GM12878 (cell line): ENCODE measurements around the gene EFNA2.

Source experiments
- CTCF ChIP-seq, 3 experiments: IDR thresholded peaks in 2 of 3; conservative IDR thresholded peaks in 1 of 3; 2 replicates each; pipeline ENCODE4 v1.5.1; 2011; ENCODE audit warnings: low read depth in 3 of 3, low read length in 3 of 3, mild to moderate bottlenecking in 3 of 3, control low read depth in 2 of 3, moderate library complexity in 2 of 3, inconsistent platforms in 1 of 3, mixed read lengths in 1 of 3; ENCODE audit not compliant: control insufficient read depth in 2 of 3, insufficient read depth in 1 of 3; ENCODE audit errors: extremely low read depth in 1 of 3
- EZH2 ChIP-seq: IDR thresholded peaks from 2 replicates; pipeline ENCODE4 v1.6.1; 2012; ENCODE audit warnings: low read depth, mild to moderate bottlenecking, control low read depth, inconsistent platforms, low read length, borderline replicate concordance; ENCODE audit not compliant: control insufficient read depth
- MYC ChIP-seq: IDR thresholded peaks from 2 replicates; pipeline ENCODE4 v1.6.1; 2011; ENCODE audit warnings: mild to moderate bottlenecking, low read length, moderate library complexity, inconsistent platforms; ENCODE audit not compliant: insufficient read depth, insufficient replicate concordance, insufficient read length, severe bottlenecking
- POLR2A ChIP-seq: IDR thresholded peaks from 2 replicates; pipeline ENCODE4 v1.6.1; 2011; ENCODE audit warnings: low read depth, mild to moderate bottlenecking, low read length
- REST ChIP-seq: IDR thresholded peaks from 2 replicates; pipeline ENCODE4 v1.6.1; 2012; ENCODE audit warnings: mild to moderate bottlenecking, low read depth, low read length
- RUNX3 ChIP-seq: IDR thresholded peaks from 2 replicates; pipeline ENCODE4 v1.6.1; 2012; ENCODE audit warnings: low read length, inconsistent platforms
- SIN3A ChIP-seq: IDR thresholded peaks from 2 replicates; pipeline ENCODE4 v1.6.1; 2012; ENCODE audit warnings: low read depth, low read length, improper control_type of control experiment
- SIX5 ChIP-seq: IDR thresholded peaks from 2 replicates; pipeline ENCODE4 v1.6.1; 2011; ENCODE audit warnings: mild to moderate bottlenecking, low read depth, low read length, moderate library complexity; ENCODE audit not compliant: severe bottlenecking

GRCh38 chr19:1249990-1250436, 35.7 kb upstream of the EFNA2 start:
- TF ChIP-seq REST (no peak), RUNX3 (no peak), SIN3A (no peak), POLR2A (no peak), CTCF (IDR thresholded peaks at IDR 0.05 in 2 of 3, conservative IDR thresholded peaks at IDR 0.05 in 1 of 3; ENCODE audit: control insufficient read depth in 2 of 3, extremely low read depth in 1 of 3, insufficient read depth in 1 of 3, low read depth in 3 of 3, low read length in 3 of 3) (no peak), MYC (no peak), EZH2 (no peak), SIX5 (no peak)
